ENCODE measurements around the gene ABCC4. TPM values are rescaled to one million over a fixed set of nuclear protein-coding genes. Genes with fewer than 3 reads are reported as not detected.

The ABCC4 gene
- total RNA-seq, 1 experiment from 2014 or later, result 17.7 TPM

- no peaks in the 10 kb centered on the region for H3K9me2 ChIP-seq (replicated peaks; ENCODE audit: low read length)
- ChIA-PET POLR2A (ENCODE audit: unreplicated experiment) (no interaction called here), CTCF (no interaction called here)
- no peaks in the 10 kb centered on the region for H3K79me2 ChIP-seq (ENCODE audit: low read length)
- H3K4me2 ChIP-seq (ENCODE audit: low read length), result no peak overlapping the region
- intact Hi-C loops (cut with micrococcal nuclease), result loop anchor here (1.0 kb wide), 1 partner anchor 9 kb away; no protein-coding TSS in a partner anchor
- H3K4me3 ChIP-seq (ENCODE audit: low read length), result no peak overlapping the region
- H3K27me3 ChIP-seq (ENCODE audit: low read length), result no peaks in the 10 kb centered on the region
- TF ChIP-seq EZH2phosphoT487 (IDR thresholded peaks at IDR 0.05; ENCODE audit: borderline replicate concordance, low read length) (no peak), EZH2 (IDR thresholded peaks at IDR 0.05; ENCODE audit: low read length, unreplicated experiment) (no peak)
- TF ChIP-seq, protein P1, sequence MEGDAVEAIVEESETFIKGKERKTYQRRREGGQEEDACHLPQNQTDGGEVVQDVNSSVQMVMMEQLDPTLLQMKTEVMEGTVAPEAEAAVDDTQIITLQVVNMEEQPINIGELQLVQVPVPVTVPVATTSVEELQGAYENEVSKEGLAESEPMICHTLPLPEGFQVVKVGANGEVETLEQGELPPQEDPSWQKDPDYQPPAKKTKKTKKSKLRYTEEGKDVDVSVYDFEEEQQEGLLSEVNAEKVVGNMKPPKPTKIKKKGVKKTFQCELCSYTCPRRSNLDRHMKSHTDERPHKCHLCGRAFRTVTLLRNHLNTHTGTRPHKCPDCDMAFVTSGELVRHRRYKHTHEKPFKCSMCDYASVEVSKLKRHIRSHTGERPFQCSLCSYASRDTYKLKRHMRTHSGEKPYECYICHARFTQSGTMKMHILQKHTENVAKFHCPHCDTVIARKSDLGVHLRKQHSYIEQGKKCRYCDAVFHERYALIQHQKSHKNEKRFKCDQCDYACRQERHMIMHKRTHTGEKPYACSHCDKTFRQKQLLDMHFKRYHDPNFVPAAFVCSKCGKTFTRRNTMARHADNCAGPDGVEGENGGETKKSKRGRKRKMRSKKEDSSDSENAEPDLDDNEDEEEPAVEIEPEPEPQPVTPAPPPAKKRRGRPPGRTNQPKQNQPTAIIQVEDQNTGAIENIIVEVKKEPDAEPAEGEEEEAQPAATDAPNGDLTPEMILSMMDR (conservative IDR thresholded peaks at IDR 0.05; ENCODE audit: low read depth, low read length), result no peak
- BruUV-seq (replicated peaks), result no TSS peak
- no peak overlapping the region for H3K27ac ChIP-seq (ENCODE audit: low read length)
- H3K9ac ChIP-seq (ENCODE audit: low read length), result no peak overlapping the region
- no peak for ATAC-seq
- no peak for DNase-seq
- no peak overlapping the region for H2AFZ ChIP-seq (ENCODE audit: low read length)
- no peaks in the 10 kb centered on the region for H4K20me1 ChIP-seq (ENCODE audit: low read length)
- no peaks in the 10 kb centered on the region for H3K9me3 ChIP-seq (ENCODE audit: low read length)
- no peaks in the 10 kb centered on the region for H3K36me3 ChIP-seq (ENCODE audit: low read depth, low read length)
- H3F3A ChIP-seq (ENCODE audit: low read length, unreplicated experiment), result no peaks in the 10 kb centered on the region
- H3K4me1 ChIP-seq (ENCODE audit: insufficient read depth, low read length), result peaks cover 12% of the 10 kb centered on the region; the same call in 1 of the 2 replicates
Measured at GRCh38 chr13:95226932-95227695, 74.1 kb downstream of the ABCC4 start.

- H3K9me3 ChIP-seq (ENCODE audit: low read length), result no peaks in the 10 kb centered on the region
- no peak overlapping the region for H2AFZ ChIP-seq (ENCODE audit: low read length)
- no peaks in the 10 kb centered on the region for H3K79me2 ChIP-seq (ENCODE audit: low read length)
- H3K9ac ChIP-seq (ENCODE audit: low read length), result no peak overlapping the region
- H3K4me3 ChIP-seq (ENCODE audit: low read length), result no peak overlapping the region
- intact Hi-C loops (cut with micrococcal nuclease), result loop anchor here (1.0 kb wide), 1 partner anchor 8 kb away; no protein-coding TSS in a partner anchor
- H3K27ac ChIP-seq (ENCODE audit: low read length), result no peak overlapping the region
- no peak for DNase-seq
- H4K20me1 ChIP-seq (ENCODE audit: low read length), result no peaks in the 10 kb centered on the region
- BruUV-seq (replicated peaks), result no TSS peak
- H3F3A ChIP-seq (ENCODE audit: low read length, unreplicated experiment), result no peaks in the 10 kb centered on the region
- no peak for TF ChIP-seq EZH2 (IDR thresholded peaks at IDR 0.05; ENCODE audit: low read length, unreplicated experiment)
- TF ChIP-seq, protein P1 (conservative IDR thresholded peaks at IDR 0.05; ENCODE audit: low read depth, low read length), result no peak
- no peak for TF ChIP-seq EZH2phosphoT487 (IDR thresholded peaks at IDR 0.05; ENCODE audit: borderline replicate concordance, low read length)
- no peaks in the 10 kb centered on the region for H3K36me3 ChIP-seq (ENCODE audit: low read depth, low read length)
- POLR2A ChIA-PET (ENCODE audit: unreplicated experiment), result no interaction called here
- H3K27me3 ChIP-seq (ENCODE audit: low read length), result no peaks in the 10 kb centered on the region
- no peaks in the 10 kb centered on the region for H3K9me2 ChIP-seq (replicated peaks; ENCODE audit: low read length)
- peaks cover 12% of the 10 kb centered on the region; the same call in 1 of the 2 replicates for H3K4me1 ChIP-seq (ENCODE audit: insufficient read depth, low read length)
- CTCF ChIA-PET, result no interaction called here
- H3K4me2 ChIP-seq (ENCODE audit: low read length), result 0 out of 2 replicates have a peak overlapping the region, but pooled peaks have one; percentile 16
- no peak for ATAC-seq
Measured at GRCh38 chr13:95226476-95226875, 74.8 kb downstream of the ABCC4 start.

- Histone ChIP-seq H2AFZ (ENCODE audit: low read length) (no peak overlapping the region), H4K20me1 (ENCODE audit: low read length) (no peaks in the 10 kb centered on the region), H3K36me3 (ENCODE audit: low read depth, low read length) (no peaks in the 10 kb centered on the region), H3K4me3 (ENCODE audit: low read length) (no peak overlapping the region), H3F3A (ENCODE audit: low read length, unreplicated experiment) (no peaks in the 10 kb centered on the region), H3K9me2 (replicated peaks; ENCODE audit: low read length) (no peaks in the 10 kb centered on the region), H3K4me2 (ENCODE audit: low read length) (0 out of 2 replicates have a peak overlapping the region, but pooled peaks have one; percentile 16), H3K9ac (ENCODE audit: low read length) (no peak overlapping the region), H3K27me3 (ENCODE audit: low read length) (no peaks in the 10 kb centered on the region), H3K4me1 (ENCODE audit: insufficient read depth, low read length) (peaks cover 12% of the 10 kb centered on the region; the same call in 1 of the 2 replicates), H3K27ac (ENCODE audit: low read length) (no peak overlapping the region), H3K79me2 (ENCODE audit: low read length) (no peaks in the 10 kb centered on the region), H3K9me3 (ENCODE audit: low read length) (no peaks in the 10 kb centered on the region)
- TF ChIP-seq, protein P1 (conservative IDR thresholded peaks at IDR 0.05; ENCODE audit: low read depth, low read length), result no peak
- no peak for TF ChIP-seq EZH2 (IDR thresholded peaks at IDR 0.05; ENCODE audit: low read length, unreplicated experiment)
- no peak for TF ChIP-seq EZH2phosphoT487 (IDR thresholded peaks at IDR 0.05; ENCODE audit: borderline replicate concordance, low read length)
- ATAC-seq (no peak), DNase-seq (peak; percentile 63)
- no TSS peak for BruUV-seq (replicated peaks)
- POLR2A ChIA-PET (ENCODE audit: unreplicated experiment), result no interaction called here
- CTCF ChIA-PET, result no interaction called here
- intact Hi-C loops (cut with micrococcal nuclease), result loop anchor here (1.0 kb wide), 1 partner anchor 8 kb away; no protein-coding TSS in a partner anchor
Measured at GRCh38 chr13:95226050-95226449, 75.2 kb downstream of the ABCC4 start.

Data from PC-3 (cell line).